Measurements from ENCODE around the gene PLEKHA1.

PLEKHA1 gene

GRCh38 chr10:122391875-122392274, 17.4 kb downstream of the PLEKHA1 start:
- H3K36me3 ChIP-seq (ENCODE audit: low read depth) = peaks cover 56% of the 10 kb centered on the region
- no peak overlapping the region for H3K27ac ChIP-seq (ENCODE audit: poor library complexity, severe bottlenecking)
- H3K4me3 ChIP-seq (ENCODE audit: severe bottlenecking) = no peak overlapping the region
- H3K27me3 ChIP-seq (ENCODE audit: insufficient read depth, poor library complexity, severe bottlenecking) = no peaks in the 10 kb centered on the region
- no peak for ATAC-seq (ENCODE audit: low read depth)
- DNase-seq (ENCODE audit: low spot score) = no peak
- TF ChIP-seq, protein P1, sequence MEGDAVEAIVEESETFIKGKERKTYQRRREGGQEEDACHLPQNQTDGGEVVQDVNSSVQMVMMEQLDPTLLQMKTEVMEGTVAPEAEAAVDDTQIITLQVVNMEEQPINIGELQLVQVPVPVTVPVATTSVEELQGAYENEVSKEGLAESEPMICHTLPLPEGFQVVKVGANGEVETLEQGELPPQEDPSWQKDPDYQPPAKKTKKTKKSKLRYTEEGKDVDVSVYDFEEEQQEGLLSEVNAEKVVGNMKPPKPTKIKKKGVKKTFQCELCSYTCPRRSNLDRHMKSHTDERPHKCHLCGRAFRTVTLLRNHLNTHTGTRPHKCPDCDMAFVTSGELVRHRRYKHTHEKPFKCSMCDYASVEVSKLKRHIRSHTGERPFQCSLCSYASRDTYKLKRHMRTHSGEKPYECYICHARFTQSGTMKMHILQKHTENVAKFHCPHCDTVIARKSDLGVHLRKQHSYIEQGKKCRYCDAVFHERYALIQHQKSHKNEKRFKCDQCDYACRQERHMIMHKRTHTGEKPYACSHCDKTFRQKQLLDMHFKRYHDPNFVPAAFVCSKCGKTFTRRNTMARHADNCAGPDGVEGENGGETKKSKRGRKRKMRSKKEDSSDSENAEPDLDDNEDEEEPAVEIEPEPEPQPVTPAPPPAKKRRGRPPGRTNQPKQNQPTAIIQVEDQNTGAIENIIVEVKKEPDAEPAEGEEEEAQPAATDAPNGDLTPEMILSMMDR (IDR thresholded peaks at IDR 0.05; ENCODE audit: poor library complexity, severe bottlenecking) = no peak
- peaks cover 3% of the 10 kb centered on the region for H3K4me1 ChIP-seq (ENCODE audit: insufficient read depth, poor library complexity, severe bottlenecking)
- H3K9me3 ChIP-seq (ENCODE audit: severe bottlenecking) = no peaks in the 10 kb centered on the region

GRCh38 chr10:122392835-122393234, 18.3 kb downstream of the PLEKHA1 start:
- no peaks in the 10 kb centered on the region for H3K9me3 ChIP-seq (ENCODE audit: severe bottlenecking)
- no peak for DNase-seq (ENCODE audit: low spot score)
- peaks cover 58% of the 10 kb centered on the region for H3K36me3 ChIP-seq (ENCODE audit: low read depth)
- TF ChIP-seq, protein P1 (IDR thresholded peaks at IDR 0.05; ENCODE audit: poor library complexity, severe bottlenecking) = no peak
- peaks cover 3% of the 10 kb centered on the region for H3K4me1 ChIP-seq (ENCODE audit: insufficient read depth, poor library complexity, severe bottlenecking)
- no peak for ATAC-seq (ENCODE audit: low read depth)
- no peak overlapping the region for H3K27ac ChIP-seq (ENCODE audit: poor library complexity, severe bottlenecking)
- H3K27me3 ChIP-seq (ENCODE audit: insufficient read depth, poor library complexity, severe bottlenecking) = no peaks in the 10 kb centered on the region
- H3K4me3 ChIP-seq (ENCODE audit: severe bottlenecking) = no peak overlapping the region

GRCh38 chr10:122393288-122393687, 18.8 kb downstream of the PLEKHA1 start:
- Histone ChIP-seq H3K36me3 (ENCODE audit: low read depth) (peaks cover 62% of the 10 kb centered on the region), H3K27me3 (ENCODE audit: insufficient read depth, poor library complexity, severe bottlenecking) (no peaks in the 10 kb centered on the region), H3K4me3 (ENCODE audit: severe bottlenecking) (no peak overlapping the region), H3K9me3 (ENCODE audit: severe bottlenecking) (no peaks in the 10 kb centered on the region), H3K27ac (ENCODE audit: poor library complexity, severe bottlenecking) (no peak overlapping the region), H3K4me1 (ENCODE audit: insufficient read depth, poor library complexity, severe bottlenecking) (peaks cover 1% of the 10 kb centered on the region)
- no peak for DNase-seq (ENCODE audit: low spot score)
- TF ChIP-seq, protein P1 (IDR thresholded peaks at IDR 0.05; ENCODE audit: poor library complexity, severe bottlenecking) = no peak
- no peak for ATAC-seq (ENCODE audit: low read depth)

DNA sequence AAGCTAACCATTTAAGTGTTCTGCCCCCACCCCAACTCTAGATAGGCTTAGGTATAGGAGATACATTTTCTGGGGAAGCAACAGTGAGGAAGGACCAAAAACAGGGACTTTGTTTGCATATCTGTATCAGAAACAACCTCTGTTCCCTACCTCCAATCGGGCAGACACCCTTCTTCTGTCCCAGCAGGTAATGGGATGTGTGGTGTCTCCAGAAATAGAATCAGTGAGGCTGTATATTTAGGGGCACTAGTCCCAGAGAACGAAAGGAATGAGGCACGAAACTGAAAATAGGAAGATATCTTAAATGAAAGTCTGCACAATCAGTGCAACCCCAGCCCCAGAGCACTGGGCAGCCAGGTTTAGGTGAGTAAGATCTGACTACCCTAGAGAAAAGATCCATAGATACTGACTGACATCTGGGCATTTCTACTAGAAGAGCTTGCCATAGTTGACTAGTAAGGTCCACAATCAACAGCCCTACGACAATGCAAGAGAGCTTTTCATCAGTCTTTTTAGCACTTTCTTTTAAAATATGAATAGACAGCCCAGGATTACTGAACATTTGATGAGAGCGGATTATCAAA, 28.1 kb downstream of the PLEKHA1 start:
- peaks cover 85% of the 10 kb centered on the region for H3K36me3 ChIP-seq (ENCODE audit: low read depth)
- TF ChIP-seq, protein P1 (IDR thresholded peaks at IDR 0.05; ENCODE audit: poor library complexity, severe bottlenecking) = no peak

GRCh38 chr10:122404576-122404975, 30.1 kb downstream of the PLEKHA1 start:
- H3K9me3 ChIP-seq (ENCODE audit: severe bottlenecking) = no peaks in the 10 kb centered on the region
- H3K4me3 ChIP-seq (ENCODE audit: severe bottlenecking) = no peak overlapping the region
- H3K4me1 ChIP-seq (ENCODE audit: insufficient read depth, poor library complexity, severe bottlenecking) = no peaks in the 10 kb centered on the region
- peaks cover 81% of the 10 kb centered on the region for H3K36me3 ChIP-seq (ENCODE audit: low read depth)
- DNase-seq (ENCODE audit: low spot score) = no peak
- no peak for ATAC-seq (ENCODE audit: low read depth)
- H3K27ac ChIP-seq (ENCODE audit: poor library complexity, severe bottlenecking) = no peak overlapping the region
- TF ChIP-seq, protein P1 (IDR thresholded peaks at IDR 0.05; ENCODE audit: poor library complexity, severe bottlenecking) = no peak
- no peaks in the 10 kb centered on the region for H3K27me3 ChIP-seq (ENCODE audit: insufficient read depth, poor library complexity, severe bottlenecking)

More for the DNA sequence above, 28.1 kb downstream of the PLEKHA1 start:
- Histone ChIP-seq H3K27me3 (ENCODE audit: insufficient read depth, poor library complexity, severe bottlenecking) (no peaks in the 10 kb centered on the region), H3K4me1 (ENCODE audit: insufficient read depth, poor library complexity, severe bottlenecking) (no peaks in the 10 kb centered on the region), H3K27ac (ENCODE audit: poor library complexity, severe bottlenecking) (no peak overlapping the region), H3K4me3 (ENCODE audit: severe bottlenecking) (no peak overlapping the region), H3K9me3 (ENCODE audit: severe bottlenecking) (no peaks in the 10 kb centered on the region)
- no peak for DNase-seq (ENCODE audit: low spot score)
- no peak for ATAC-seq (ENCODE audit: low read depth)

Measured in RWPE2 (cell line).